GM18508 (cell line): Measurements from ENCODE around the gene RPTOR.

Experiments
- ATAC-seq: cut with Tn5 transposase; IDR thresholded peaks from one replicate; pipeline ENCODE4 v1.9.1; 2021; ENCODE audit warnings: moderate number of reproducible peaks; ENCODE audit not compliant: insufficient read depth, unreplicated experiment

Gene RPTOR

DNA sequence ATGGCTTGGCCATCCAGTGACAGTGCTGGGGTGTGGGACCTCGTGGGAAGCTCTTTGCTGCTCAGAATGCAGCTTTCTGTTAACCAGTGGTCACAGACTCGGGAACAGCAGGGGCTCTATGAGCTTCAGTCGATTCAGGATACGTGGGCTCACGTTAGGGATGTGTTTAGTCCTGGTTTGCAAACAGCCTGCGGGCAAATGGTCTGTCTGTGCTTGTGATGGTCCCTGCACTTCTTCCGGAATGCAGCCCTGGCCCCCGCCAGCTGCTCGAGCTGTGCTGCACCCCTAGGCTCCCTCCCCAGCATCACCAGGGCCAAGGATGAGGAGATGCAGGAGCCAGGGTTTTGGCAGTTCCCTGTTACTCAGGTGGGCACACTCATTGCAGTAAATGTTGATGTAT lies 274.2 kb downstream of the RPTOR start:
- no peak for ATAC-seq

DNA sequence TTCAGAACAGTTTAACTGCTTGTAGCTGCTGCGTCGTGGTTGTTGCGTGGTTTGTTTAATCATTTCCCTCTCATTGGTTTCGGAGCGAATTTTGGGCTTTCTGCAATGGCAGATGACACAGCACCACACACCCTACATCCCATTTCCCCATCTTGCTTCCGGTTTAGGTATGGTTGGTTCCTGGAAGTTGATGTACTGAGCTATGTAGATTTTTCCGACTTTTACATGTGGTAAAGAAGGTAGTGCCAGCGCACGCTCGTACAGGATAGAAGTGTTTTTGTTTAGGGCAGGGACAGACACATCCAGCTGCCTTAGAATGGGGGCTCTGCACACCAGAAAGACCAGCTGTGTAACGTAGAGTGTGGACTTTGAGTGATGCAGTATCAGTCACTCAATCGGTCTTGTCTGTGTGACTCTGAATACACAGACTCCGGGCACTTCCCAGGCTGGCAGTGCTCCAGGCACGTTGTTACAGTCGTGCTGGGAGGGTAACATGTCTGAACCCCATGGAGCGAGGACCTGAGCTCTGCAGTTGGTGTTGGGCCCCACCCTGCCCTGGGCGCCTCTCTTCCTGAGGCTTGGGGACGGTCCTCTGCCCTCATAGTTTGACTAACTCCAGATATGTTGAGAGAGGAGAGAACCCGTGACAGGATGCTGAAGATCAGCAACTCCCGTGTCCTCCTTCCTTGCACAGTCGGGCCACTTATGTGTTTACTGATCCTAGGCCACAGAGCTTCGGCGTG lies 275.0 kb downstream of the RPTOR start:
- no peak for ATAC-seq

DNA sequence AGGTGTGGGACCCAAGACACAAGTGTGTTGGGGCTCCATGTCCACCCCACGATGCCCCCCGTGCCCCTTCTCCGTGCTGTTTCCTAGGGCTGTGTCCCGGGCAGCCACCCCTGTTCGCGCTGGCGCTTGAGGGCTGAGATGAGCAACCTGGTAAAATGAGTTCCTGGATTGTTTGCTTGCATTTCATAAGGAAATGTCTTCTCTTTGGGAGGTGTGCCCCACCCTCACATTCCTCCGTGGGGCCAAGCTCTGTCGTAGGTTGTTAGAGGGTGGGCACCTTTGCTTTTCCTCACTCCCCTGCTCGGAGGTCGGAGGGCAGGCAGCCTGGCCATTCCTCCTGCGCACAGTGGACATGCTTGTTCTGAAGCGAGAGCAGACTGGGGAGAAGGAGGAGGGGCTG lies 275.7 kb downstream of the RPTOR start:
- no peak for ATAC-seq

DNA sequence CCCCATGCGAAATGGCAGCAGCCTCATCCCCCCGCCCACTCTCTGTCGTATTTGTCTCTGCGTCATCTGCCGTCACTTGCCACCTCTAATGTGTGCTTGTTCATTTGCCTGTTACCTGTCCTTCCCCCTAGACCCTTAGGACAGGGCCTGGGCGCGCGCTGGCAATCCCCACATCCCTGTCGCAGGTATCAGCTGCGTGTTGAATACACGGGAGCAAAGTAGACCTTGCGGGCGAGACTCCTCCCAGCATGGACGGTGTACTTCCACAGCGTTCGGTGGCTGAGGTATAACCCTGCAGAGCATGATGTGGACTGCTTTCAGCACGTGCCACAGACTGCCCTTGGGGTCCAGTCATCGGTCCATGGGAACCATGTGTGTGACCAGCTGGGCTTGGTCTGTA lies 276.9 kb downstream of the RPTOR start:
- ATAC-seq = no peak

DNA sequence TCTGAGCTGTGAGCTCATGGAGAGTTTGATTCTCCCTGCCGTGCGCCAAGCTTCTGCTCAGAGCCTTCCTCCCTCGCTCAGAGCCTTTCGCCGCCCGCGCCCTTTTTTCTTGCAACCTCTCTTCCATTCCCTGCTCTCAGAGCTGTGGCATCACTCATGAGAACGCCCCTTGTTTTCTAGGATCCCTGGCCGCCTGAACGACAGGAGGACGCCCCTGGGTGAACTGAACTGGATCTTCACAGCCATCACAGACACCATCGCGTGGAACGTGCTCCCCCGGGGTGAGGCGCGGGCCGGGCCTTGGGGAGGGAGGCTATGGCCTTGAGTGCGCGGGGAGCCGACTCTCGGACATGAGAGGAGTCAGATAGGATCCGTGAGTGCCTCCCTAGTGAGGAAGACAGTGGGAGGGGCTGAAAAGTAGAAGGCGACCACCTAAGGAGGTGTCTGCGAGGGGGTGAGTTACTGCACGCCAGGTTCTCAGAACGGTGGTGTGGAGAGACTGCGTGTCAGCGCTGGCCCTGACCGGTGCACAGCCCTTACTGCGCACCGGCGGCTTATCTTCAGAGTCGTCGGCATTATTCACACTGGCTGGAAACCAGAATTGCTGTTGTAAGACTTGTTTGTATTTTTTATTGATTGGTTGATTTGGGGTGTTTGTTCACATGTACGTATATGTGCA lies 277.5 kb downstream of the RPTOR start:
- ATAC-seq = no peak

DNA sequence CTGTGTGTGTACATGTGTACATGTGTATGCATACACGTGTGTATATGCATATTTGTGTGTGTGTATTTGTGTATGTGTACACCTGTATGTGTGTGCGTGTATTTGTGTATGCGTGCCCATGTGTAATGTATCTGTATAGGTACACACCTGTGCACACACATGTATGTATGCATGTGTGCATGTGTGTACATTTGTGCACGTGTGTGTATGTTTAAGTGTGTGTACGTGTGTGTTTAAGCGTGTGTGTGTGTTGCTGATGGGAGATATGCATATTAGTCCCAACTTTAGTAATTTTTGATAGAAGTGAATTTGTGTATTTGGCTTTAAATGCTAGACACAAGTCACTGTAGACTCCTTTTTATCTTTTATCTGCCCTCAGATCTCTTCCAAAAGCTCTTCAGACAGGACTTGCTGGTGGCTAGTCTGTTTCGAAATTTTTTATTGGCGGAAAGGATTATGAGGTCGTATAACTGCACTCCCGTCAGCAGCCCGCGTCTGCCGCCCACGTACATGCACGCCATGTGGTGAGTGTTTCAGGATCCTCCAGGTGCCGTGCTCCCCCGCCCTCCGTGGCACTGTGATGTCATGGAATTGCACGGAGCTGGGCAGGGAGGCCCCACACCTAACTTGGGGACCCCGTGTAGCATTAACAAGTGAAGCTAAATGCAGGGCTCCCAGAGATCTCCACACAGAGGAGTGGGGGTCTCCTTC lies 278.2 kb downstream of the RPTOR start:
- no peak for ATAC-seq

DNA sequence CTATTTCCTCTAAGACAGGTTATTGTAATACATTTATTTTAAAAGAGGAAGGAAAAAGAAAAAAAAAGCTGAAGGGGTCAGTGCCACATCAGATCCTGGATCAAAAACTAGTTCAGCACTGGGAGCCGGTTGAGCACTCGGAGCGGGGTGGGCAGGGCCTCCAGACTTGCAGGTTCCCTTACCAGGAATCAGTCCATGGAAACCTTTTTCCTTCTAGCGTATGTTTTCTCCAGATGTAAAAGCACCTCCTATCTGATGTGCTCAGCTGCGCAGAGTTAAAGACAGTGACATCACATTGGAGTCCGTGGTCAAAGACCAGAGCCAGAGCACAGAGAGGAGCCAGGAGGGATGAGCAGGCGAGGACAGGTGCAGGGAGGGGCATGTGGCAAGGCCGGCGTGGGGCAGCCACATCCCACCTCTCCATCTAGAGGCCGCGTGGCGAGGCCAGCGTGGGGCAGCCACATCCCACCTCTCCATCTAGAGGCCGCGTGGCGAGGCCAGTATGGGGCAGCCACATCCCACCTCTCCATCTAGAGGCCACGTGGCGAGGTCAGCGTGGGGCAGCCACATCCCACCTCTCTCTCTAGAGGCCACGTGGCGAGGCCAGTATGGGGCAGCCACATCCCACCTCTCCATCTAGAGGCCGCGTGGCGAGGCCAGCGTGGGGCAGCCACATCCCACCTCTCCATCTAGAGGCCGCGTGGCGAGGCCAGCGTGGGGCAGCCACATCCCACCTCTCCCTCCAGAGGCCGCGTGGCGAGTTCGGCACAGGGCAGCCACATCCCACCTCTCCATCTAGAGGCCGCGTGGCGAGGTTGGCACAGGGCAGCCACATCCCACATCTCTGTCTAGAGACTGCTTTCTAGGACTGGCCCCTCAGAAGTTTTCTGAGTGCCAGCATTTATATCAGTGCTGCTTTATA lies 280.2 kb downstream of the RPTOR start:
- ATAC-seq = no peak

DNA sequence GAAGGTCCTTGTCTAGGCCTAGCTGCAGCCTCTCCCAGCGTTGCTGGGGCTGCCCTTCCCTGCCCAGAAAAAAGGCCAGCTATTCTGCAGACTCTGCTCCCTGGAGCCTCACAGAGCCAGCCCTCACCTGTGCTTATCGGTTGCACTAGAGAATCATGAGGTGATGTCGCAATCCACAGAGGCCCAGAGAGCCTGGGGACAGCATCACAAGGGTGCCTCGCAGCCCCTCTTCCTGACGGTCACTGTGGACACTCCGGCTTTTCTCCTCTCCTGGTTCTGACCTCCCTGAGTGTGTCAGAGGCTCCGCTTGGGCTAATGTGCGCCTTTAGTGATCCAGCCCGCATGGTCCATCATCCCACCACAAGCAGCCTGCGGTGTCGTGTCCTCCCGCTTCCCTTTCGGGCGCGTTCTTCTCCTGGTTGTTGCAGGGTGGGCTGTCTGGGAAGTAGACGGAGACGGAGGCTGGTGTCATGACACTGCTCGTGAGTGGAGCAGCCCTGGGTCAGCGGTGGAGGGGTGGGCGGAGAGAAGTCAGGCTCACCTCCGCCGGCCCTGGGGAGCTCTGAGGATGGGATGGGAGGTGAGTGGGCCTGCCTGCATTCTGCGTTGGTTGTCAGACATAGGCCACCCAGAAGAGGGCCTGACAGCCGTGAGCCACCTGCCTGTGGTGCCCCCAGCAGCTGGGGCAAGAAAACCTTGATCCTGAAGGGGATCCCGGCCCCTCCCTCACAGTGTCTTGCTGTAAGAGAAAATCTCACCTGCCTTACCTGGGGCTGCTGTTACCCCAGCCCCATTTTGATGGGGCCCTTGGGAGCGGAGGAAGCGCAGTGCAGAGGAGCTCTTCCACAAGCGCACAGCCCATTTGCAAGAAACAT lies 281.1 kb downstream of the RPTOR start:
- ATAC-seq = no peak

DNA sequence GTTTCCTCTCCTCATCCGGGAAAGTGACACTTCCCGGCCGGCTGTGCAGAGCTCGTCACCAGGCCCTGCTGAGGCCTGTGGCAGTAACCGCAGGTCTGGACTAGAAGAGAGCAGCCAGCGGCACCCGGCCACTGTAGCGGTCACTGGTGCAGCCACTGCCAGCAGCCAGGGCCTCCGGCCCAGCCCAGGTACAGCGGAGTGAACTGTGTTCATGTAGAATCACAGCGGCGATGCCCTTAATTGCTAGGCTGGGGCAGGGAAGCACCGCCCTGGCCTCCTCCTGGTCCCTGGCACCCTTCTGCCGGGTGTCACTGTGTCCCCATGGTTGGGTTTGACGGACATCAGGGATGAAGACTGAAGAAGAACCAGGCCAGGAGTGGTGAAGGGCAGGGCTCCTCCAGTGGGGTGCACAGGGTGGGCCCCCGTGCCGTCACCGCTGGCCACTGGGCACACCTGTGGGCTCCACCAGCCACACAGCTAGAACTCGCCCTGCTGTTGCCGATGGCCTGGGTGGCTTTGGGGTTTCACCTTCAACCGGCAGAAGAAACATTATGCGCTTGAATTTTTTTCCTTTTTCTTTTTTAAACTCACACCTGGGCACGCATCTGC lies 281.8 kb downstream of the RPTOR start:
- ATAC-seq = no peak

DNA sequence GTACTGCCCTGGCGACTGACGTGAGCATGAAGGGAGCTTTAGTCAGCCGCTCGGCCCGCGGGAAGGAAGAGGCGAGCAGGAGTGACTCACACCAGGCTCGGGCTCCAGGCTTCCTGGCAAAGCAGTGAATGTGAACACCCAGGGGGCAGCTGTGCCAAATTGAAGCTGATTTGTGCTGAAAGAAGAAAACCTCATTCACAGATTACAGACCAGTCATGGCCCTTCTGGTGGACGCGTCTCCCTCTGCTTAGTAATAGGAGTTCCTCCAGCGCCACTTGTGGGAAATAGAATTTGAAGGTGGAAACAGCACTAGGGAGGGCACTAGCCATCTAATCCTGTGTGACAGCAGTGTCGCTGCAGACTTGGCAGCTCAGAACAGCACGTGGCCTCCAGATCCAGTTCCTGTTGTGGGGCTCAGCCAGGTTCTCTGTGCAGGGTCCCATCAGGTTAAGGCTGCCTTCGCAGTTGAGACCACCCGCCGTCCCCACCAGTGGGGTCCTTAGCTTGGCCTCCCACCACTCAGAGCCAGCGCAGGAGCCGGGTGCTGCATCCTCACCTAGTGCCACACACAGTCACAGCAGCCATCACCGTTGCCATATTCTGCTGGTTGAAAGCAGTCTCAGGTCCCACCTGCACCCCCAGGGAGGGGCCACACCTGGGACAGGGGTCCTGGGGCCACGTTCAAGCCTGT lies 282.5 kb downstream of the RPTOR start:
- no peak for ATAC-seq

DNA sequence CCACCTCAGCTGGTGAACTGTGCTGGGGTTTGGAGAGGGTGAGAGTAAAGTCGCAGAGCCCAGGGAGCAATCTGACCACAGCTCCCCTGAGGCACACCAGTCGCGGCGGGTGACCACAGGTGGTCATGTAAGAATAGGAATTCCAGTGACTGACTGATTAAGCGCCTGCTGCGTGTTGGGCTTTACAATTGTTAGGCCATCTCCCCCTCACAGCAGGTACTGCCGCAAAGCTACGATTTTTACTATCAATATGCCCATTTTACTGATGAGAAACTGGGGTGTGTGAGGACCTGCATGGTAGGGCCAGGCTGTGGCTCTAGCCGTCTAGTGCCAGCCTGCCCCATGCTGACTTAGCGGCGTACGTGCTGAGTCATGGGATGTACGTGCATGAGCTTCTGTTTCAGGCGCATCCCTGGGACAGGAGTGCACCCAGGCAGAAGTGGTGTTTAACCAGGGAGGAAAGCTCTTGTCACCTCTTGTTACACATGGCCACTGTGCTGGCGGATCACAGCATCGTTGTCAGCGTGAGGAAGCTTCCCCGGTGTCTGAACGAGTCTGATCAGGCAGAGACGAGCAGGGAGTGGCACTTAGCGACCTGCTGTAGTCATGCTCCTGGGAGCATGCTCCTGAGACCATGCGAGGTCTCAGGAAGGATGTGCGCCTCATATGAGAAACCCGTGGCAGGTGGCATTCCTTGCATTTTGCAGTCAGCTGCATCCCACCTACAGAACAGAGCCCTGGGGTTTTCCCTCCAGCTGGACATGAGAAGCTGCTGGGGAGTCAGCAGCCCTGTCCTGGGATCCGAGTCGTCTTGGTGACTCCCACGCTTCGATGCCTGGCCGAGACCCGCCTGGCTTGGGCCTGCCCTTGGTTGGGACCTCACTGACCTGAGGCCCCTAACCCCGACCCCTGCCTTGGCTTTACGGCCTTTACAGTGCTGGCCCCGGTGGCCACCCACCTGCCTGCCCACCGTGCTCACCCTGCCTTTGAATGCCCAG lies 283.3 kb downstream of the RPTOR start:
- ATAC-seq = no peak

DNA sequence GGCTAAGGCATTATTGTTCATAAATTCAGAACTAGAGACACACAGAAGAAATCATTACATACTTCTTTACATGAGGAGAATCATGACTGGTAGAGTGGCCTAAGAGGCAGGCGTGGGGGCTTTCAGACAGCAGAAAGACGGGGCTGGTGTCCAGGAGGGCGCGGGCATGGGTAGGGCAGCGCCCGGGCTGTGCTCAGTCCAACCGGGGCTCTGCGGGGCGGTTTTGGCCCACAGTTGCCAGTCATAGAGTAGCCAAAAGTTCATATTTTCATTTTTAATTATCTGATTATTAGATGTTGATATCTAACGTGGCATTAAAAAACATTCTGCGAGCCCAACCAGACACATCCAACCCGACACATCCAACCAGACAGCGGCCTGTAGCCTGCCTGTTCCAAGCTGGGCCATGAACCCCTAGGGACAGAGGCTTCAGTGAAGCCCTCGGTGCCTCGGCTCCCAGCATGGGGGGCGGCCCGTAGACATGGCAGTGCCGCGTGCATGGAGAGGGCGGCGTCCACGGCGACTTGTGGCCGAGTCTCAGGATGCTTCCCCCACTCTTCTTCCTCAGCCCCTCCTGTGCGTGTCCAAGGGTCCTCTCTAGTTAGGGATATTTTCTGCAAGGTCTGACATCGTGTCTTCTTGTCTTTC lies 284.7 kb downstream of the RPTOR start:
- ATAC-seq = no peak

DNA sequence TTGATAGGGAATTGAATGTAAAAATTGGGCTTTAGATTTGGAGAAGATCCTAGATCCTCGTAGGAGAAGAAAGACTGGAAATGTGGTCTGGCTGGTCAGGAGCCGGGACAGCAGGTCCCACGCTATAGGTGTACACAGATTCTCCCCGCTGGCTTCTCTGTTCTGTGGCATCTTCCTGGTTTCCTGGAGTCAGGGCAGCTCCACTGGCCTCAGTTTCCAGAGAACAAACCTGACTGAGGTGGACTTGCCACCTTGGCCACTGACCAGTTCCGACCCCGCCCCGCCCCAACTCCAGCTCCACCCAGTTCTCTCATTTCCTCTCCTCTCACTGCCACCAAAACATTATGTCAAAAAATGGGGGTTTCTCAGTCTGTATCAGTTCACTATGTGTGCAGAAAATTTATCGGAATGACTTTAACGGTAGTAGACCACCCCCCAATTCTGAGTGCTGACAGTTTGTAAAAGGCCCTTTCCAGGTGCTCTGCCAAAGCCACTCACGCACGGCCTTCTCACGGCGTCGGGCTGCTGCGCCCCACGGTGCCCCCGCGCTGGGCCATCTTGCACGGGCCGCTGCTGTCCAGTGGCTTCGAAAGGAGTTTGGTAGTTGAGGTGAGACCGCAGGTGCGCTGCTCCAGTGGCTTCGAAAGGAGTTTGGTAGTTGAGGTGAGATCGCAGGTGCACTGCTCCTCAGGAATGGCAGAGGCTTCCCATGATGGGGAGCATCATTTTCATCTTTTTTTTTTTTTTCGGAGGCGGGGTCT lies 285.6 kb downstream of the RPTOR start:
- ATAC-seq = no peak

DNA sequence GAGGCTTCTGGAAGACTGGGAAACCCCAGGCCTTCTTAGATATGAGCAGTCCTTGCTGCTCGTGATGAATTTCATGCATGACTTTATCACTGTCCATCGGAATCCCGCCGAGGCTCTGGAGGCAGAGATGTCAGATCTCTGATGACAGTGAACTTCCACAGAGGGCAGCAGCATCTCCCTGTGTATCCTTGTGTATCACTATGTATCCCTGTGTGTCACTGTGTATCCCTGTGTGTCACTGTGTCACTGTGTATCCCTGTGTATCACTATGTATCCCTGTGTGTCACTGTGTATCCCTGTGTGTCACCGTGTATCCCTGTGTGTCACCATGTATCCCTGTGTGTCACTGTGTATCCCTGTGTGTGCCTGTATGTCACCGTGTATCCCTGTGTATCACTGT lies 286.9 kb downstream of the RPTOR start:
- ATAC-seq = no peak

DNA sequence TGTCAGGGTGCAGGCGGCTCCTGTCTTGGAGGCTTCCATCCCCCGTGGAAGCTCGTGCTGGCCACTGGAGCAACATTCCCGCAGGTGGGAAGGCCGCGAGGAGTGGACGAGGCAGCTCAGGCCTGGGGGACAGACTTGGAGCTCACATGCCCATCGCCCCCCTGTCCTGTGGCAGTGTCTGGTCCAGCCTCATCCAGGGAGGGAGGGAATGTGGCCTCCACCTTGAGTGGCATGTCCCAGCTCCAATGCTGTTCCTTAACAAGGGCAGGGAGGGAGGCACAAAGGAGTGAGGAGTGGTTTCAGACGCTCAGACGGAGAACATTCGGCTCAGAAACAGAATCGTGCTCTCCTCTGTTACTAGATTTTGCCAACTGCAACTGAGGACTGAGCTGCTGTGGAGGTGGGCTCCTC lies 287.6 kb downstream of the RPTOR start:
- no peak for ATAC-seq
